Naive thymus-derived CD4-positive, alpha-beta T cell (primary cell): ENCODE measurements around the gene ANKS1B. TPM values are rescaled to one million over a fixed set of nuclear protein-coding genes. Genes with fewer than 3 reads are reported as not detected.

Source experiments
- ATAC-seq: fragments of 150-1000 bp; cut with Tn5 transposase; 2 replicates; pipeline ENCODE4 v1.10.0; 2021; ENCODE audit warnings: mild to moderate bottlenecking, moderate library complexity
- CTCF ChIA-PET: fragments of 350-600 bp; sonication (Branson Sonifier 250); formaldehyde crosslinking; loops from one replicate; lab custom pipeline; 2021; ENCODE audit warnings: antibody characterized with exemption; lab: Charles Lee
- POLR2A ChIA-PET: fragments of 350-600 bp; sonication (Branson Sonifier 250); formaldehyde crosslinking; loops from one replicate; lab custom pipeline; 2021; ENCODE audit warnings: antibody characterized with exemption, inconsistent platforms; lab: Charles Lee
- DNase-seq, 9 donors: peaks; one replicate each; pipeline versions ENCODE4 v3.0.0 to v3.0.0-alpha.2; 2020 to 2022; ENCODE audit warnings: mixed read lengths in 1 of 9
- H3K27ac ChIP-seq: one replicate; pipeline ENCODE4 v1.7.0; 2013; ENCODE audit warnings: mild to moderate bottlenecking, low read depth, low read length, moderate library complexity
- H3K27me3 ChIP-seq, 2 donors: one replicate each; pipeline ENCODE4 v1.7.0; 2013; ENCODE audit warnings: low read length in 2 of 2, mild to moderate bottlenecking in 2 of 2, moderate library complexity in 2 of 2; ENCODE audit not compliant: control insufficient read depth in 2 of 2, insufficient read depth in 2 of 2
- H3K36me3 ChIP-seq, 3 experiments: 1 replicate in 2 of 3; 2 replicates in 1 of 3; pipeline ENCODE4 v1.7.0; 2013; ENCODE audit warnings: low read length in 3 of 3, mild to moderate bottlenecking in 3 of 3, moderate library complexity in 1 of 3; ENCODE audit not compliant: insufficient read depth in 3 of 3, control insufficient read depth in 2 of 3
- H3K4me1 ChIP-seq, 2 donors: one replicate each; pipeline ENCODE4 v1.7.0; 2013; ENCODE audit warnings: low read length in 2 of 2, mild to moderate bottlenecking in 2 of 2, moderate library complexity in 1 of 2; ENCODE audit not compliant: control insufficient read depth in 2 of 2, insufficient read depth in 2 of 2
- H3K4me3 ChIP-seq: 2 replicates; pipeline ENCODE4 v1.7.0; 2013; ENCODE audit warnings: mild to moderate bottlenecking, low read length
- H3K9me3 ChIP-seq, 3 experiments: 1 replicate in 2 of 3; 2 replicates in 1 of 3; pipeline ENCODE4 v1.7.0; 2013; ENCODE audit warnings: low read length in 3 of 3; ENCODE audit not compliant: control insufficient read depth in 2 of 3
- H3K27ac Mint-ChIP-seq, 9 donors: one replicate each; pipeline ENCODE4 v1.8.0; 2020 to 2022; ENCODE audit warnings: mixed read lengths in 9 of 9, mild to moderate bottlenecking in 8 of 9, moderate library complexity in 5 of 9, inconsistent platforms in 2 of 9
- H3K27me3 Mint-ChIP-seq, 5 donors: one replicate each; pipeline ENCODE4 v1.8.0; 2021 to 2022; ENCODE audit warnings: mixed read lengths in 5 of 5, mild to moderate bottlenecking in 1 of 5
- H3K36me3 Mint-ChIP-seq, 5 donors: one replicate each; pipeline ENCODE4 v1.8.0; 2020 to 2022; ENCODE audit warnings: mixed read lengths in 5 of 5, mild to moderate bottlenecking in 3 of 5, inconsistent platforms in 1 of 5
- H3K4me1 Mint-ChIP-seq, 7 donors: one replicate each; pipeline ENCODE4 v1.8.0; 2020 to 2022; ENCODE audit warnings: mixed read lengths in 7 of 7, mild to moderate bottlenecking in 3 of 7, inconsistent platforms in 1 of 7
- H3K4me3 Mint-ChIP-seq, 10 donors: one replicate each; pipeline ENCODE4 v1.8.0; 2020 to 2022; ENCODE audit warnings: mild to moderate bottlenecking in 10 of 10, mixed read lengths in 10 of 10, moderate library complexity in 6 of 10, inconsistent platforms in 2 of 10
- H3K9me3 Mint-ChIP-seq, 11 donors: one replicate each; pipeline ENCODE4 v1.8.0; 2020 to 2022; ENCODE audit warnings: mixed read lengths in 11 of 11, mild to moderate bottlenecking in 4 of 11, inconsistent platforms in 1 of 11, moderate library complexity in 1 of 11
- intact Hi-C, 2 donors: fragments of 100-400 bp; cut with micrococcal nuclease; formaldehyde crosslinking; loops; one replicate each; pipeline ENCODE4 v1.15.1; 2023
- polyA plus RNA-seq, 2 donors: library from polyadenylated mRNA; unstranded; fragments of 300-500 nt; fragmentation: Illumina TruSeq; gene quantifications; one replicate each; pipeline ENCODE4 v1.2.3, GENCODE V29; 2021
- total RNA-seq, 6 experiments: library from RNA in 5 of 6; stranded (reverse) in 5 of 6; gene quantifications; 1 replicate in 5 of 6; 2 replicates in 1 of 6; pipeline ENCODE4 v1.2.3 and lab custom pipeline; 2021 to 2026

Gene ANKS1B
- total and polyA plus RNA-seq, 7 experiments from 2014 or later, result 0.97 TPM; not detected in 6

- intact Hi-C loops, result no loop called here
- no peak for DNase-seq
- Mint-ChIP-seq H3K27ac (no peak overlapping the region), H3K4me1 (no peaks in the 10 kb centered on the region), H3K27me3 (peaks cover 0 to 4% (median 0%) of the 10 kb centered on the region in 5 donors), H3K9me3 (peaks cover 0 to 5% (median 0%) of the 10 kb centered on the region in 11 donors), H3K36me3 (no peaks in the 10 kb centered on the region), H3K4me3 (no peak overlapping the region)
- Histone ChIP-seq H3K9me3 (no peaks in the 10 kb centered on the region), H3K4me1 (no peaks in the 10 kb centered on the region), H3K27ac (no peak overlapping the region), H3K36me3 (no peaks in the 10 kb centered on the region), H3K27me3 (no peaks in the 10 kb centered on the region), H3K4me3 (no peak overlapping the region)
- ChIA-PET POLR2A (no interaction called here), CTCF (no interaction called here)
- no peak for ATAC-seq
Observed at GRCh38 chr12:99916555-99916954, 68.2 kb downstream of the ANKS1B start.

- Histone ChIP-seq H3K4me3 (no peak overlapping the region), H3K9me3 (no peaks in the 10 kb centered on the region), H3K36me3 (no peaks in the 10 kb centered on the region), H3K4me1 (no peaks in the 10 kb centered on the region), H3K27me3 (no peaks in the 10 kb centered on the region), H3K27ac (no peak overlapping the region)
- ATAC-seq, result no peak
- ChIA-PET POLR2A (no interaction called here), CTCF (interaction anchor here (0.6 kb wide), 1 partner anchor 14 kb away, joined by 3 read pairs; no protein-coding TSS in a partner anchor)
- Mint-ChIP-seq H3K4me3 (no peak overlapping the region), H3K27ac (no peak overlapping the region), H3K27me3 (peaks cover 0 to 4% (median 0%) of the 10 kb centered on the region in 5 donors), H3K4me1 (no peaks in the 10 kb centered on the region), H3K9me3 (peaks cover 0 to 4% (median 0%) of the 10 kb centered on the region in 11 donors), H3K36me3 (no peaks in the 10 kb centered on the region)
- DNase-seq, result no peak
- intact Hi-C loops, result no loop called here
Observed at GRCh38 chr12:99915251-99916082, 69.3 kb downstream of the ANKS1B start.

- DNase-seq (no peak), ATAC-seq (no peak)
- Mint-ChIP-seq H3K27me3 (peaks cover 0 to 9% (median 0%) of the 10 kb centered on the region in 5 donors), H3K9me3 (peaks cover 0 to 4% (median 0%) of the 10 kb centered on the region in 11 donors), H3K4me3 (no peak overlapping the region), H3K27ac (no peak overlapping the region), H3K4me1 (no peaks in the 10 kb centered on the region), H3K36me3 (no peaks in the 10 kb centered on the region)
- ChIA-PET CTCF (no interaction called here), POLR2A (no interaction called here)
- intact Hi-C loops, result no loop called here
- no peak overlapping the region for H3K4me3 ChIP-seq
- H3K4me1 ChIP-seq, result no peaks in the 10 kb centered on the region
- H3K9me3 ChIP-seq, result no peaks in the 10 kb centered on the region
- no peaks in the 10 kb centered on the region for H3K27me3 ChIP-seq
- no peak overlapping the region for H3K27ac ChIP-seq
- H3K36me3 ChIP-seq, result no peaks in the 10 kb centered on the region
Observed at GRCh38 chr12:99914206-99914605, 70.5 kb downstream of the ANKS1B start.

- ATAC-seq (no peak), DNase-seq (no peak)
- peaks cover 0 to 12% (median 0%) of the 10 kb centered on the region in 5 donors for H3K27me3 Mint-ChIP-seq
- ChIA-PET CTCF (no interaction called here), POLR2A (no interaction called here)
- Histone ChIP-seq H3K27ac (no peak overlapping the region), H3K4me1 (no peaks in the 10 kb centered on the region), H3K27me3 (no peaks in the 10 kb centered on the region), H3K4me3 (no peak overlapping the region), H3K36me3 (no peaks in the 10 kb centered on the region), H3K9me3 (no peaks in the 10 kb centered on the region)
- no peaks in the 10 kb centered on the region for H3K36me3 Mint-ChIP-seq
- peaks cover 0 to 4% (median 0%) of the 10 kb centered on the region in 11 donors for H3K9me3 Mint-ChIP-seq
- H3K27ac Mint-ChIP-seq, result no peak overlapping the region
- H3K4me1 Mint-ChIP-seq, result no peaks in the 10 kb centered on the region
- H3K4me3 Mint-ChIP-seq, result no peak overlapping the region
- intact Hi-C loops, result no loop called here
Observed at GRCh38 chr12:99911967-99912366, 72.8 kb downstream of the ANKS1B start.

GRCh38 chr12:99911081-99911480 is 73.7 kb downstream of the ANKS1B start:
- H3K9me3 ChIP-seq, result no peaks in the 10 kb centered on the region
- no peak overlapping the region for H3K27ac Mint-ChIP-seq
- no peak overlapping the region for H3K4me3 ChIP-seq
- ChIA-PET POLR2A (no interaction called here), CTCF (no interaction called here)
- H3K36me3 ChIP-seq, result no peaks in the 10 kb centered on the region
- peaks cover 0 to 12% (median 0%) of the 10 kb centered on the region in 5 donors for H3K27me3 Mint-ChIP-seq
- H3K27ac ChIP-seq, result no peak overlapping the region
- no peaks in the 10 kb centered on the region for H3K36me3 Mint-ChIP-seq
- no peaks in the 10 kb centered on the region for H3K4me1 Mint-ChIP-seq
- H3K4me3 Mint-ChIP-seq, result no peak overlapping the region
- DNase-seq, result no peak
- intact Hi-C loops, result no loop called here
- no peaks in the 10 kb centered on the region for H3K4me1 ChIP-seq
- H3K27me3 ChIP-seq, result no peaks in the 10 kb centered on the region
- no peak for ATAC-seq
- H3K9me3 Mint-ChIP-seq, result peaks cover 0 to 4% (median 0%) of the 10 kb centered on the region in 11 donors

- Mint-ChIP-seq H3K4me1 (no peaks in the 10 kb centered on the region), H3K9me3 (peaks cover 0 to 4% (median 0%) of the 10 kb centered on the region in 11 donors), H3K27ac (no peak overlapping the region), H3K36me3 (no peaks in the 10 kb centered on the region), H3K4me3 (no peak overlapping the region), H3K27me3 (peaks cover 0 to 11% (median 0%) of the 10 kb centered on the region in 5 donors)
- intact Hi-C loops, result no loop called here
- CTCF ChIA-PET, result no interaction called here
- POLR2A ChIA-PET, result no interaction called here
- Histone ChIP-seq H3K27ac (no peak overlapping the region), H3K4me3 (no peak overlapping the region), H3K27me3 (no peaks in the 10 kb centered on the region), H3K9me3 (no peaks in the 10 kb centered on the region), H3K36me3 (no peaks in the 10 kb centered on the region), H3K4me1 (no peaks in the 10 kb centered on the region)
- DNase-seq, result no peak
- ATAC-seq, result no peak
Observed at GRCh38 chr12:99910342-99910741, 74.4 kb downstream of the ANKS1B start.
